Endothelial cell of umbilical vein (primary cell): Measurements from ENCODE around the gene MORN5. TPM values are rescaled to one million over a fixed set of nuclear protein-coding genes. Genes with fewer than 3 reads are reported as not detected.

Experiments used
- BruUV-seq: library from RNA; stranded (reverse); fragments of 400-500 nt; replicated peaks from 2 replicates; lab custom pipeline; 2021; lab: Mats Ljungman, UMichigan
- CTCF ChIA-PET: fragments of 300-600, 350-600 bp; sonication (Branson Sonifier 250); formaldehyde crosslinking; loops from one replicate; lab custom pipeline; 2021; ENCODE audit warnings: antibody characterized with exemption, inconsistent platforms; lab: Charles Lee
- POLR2A ChIA-PET: fragments of 300-600, 350-600 bp; sonication (Branson Sonifier 250); formaldehyde crosslinking; loops from one replicate; lab custom pipeline; 2021; ENCODE audit warnings: antibody characterized with exemption, inconsistent platforms; lab: Charles Lee
- DNase-seq: peaks from one replicate; pipeline ENCODE4 v3.0.0-alpha.2; 2011; ENCODE audit warnings: low read depth, low spot score
- FAIRE-seq: peaks from 2 replicates; lab custom pipeline; 2011; peaks lifted over from hg19 to GRCh38; lab: Jason Lieb, UNC
- H2AFZ ChIP-seq: 2 replicates; pipeline ENCODE4 v1.6.0; 2012; ENCODE audit warnings: low read depth, low read length, control low read depth, inconsistent platforms
- H3K27ac ChIP-seq: 2 replicates; pipeline ENCODE4 v1.5.1; 2011; ENCODE audit warnings: low read depth, mild to moderate bottlenecking, control low read depth, low read length, moderate library complexity; ENCODE audit not compliant: insufficient read depth
- H3K27me3 ChIP-seq, 2 experiments: 2 replicates each; pipeline versions ENCODE4 v1.6.0 to v1.6.1; 2011; ENCODE audit warnings: low read length in 2 of 2, mixed read lengths in 1 of 2; ENCODE audit not compliant: control insufficient read depth in 2 of 2, insufficient read depth in 2 of 2
- H3K36me3 ChIP-seq, 2 experiments: 2 replicates in 1 of 2; 3 replicates in 1 of 2; pipeline ENCODE4 v1.5.1; 2011; ENCODE audit warnings: low read length in 2 of 2, mild to moderate bottlenecking in 1 of 2, moderate library complexity in 1 of 2; ENCODE audit not compliant: control insufficient read depth in 2 of 2, insufficient read depth in 2 of 2; ENCODE audit errors: extremely low read depth in 1 of 2
- H3K4me1 ChIP-seq: 3 replicates; pipeline ENCODE4 v1.5.1; 2011; ENCODE audit warnings: mild to moderate bottlenecking, low read length; ENCODE audit not compliant: control insufficient read depth, insufficient read depth; ENCODE audit errors: extremely low read depth
- H3K4me2 ChIP-seq: 2 replicates; pipeline ENCODE4 v1.6.1; 2011; ENCODE audit warnings: low read length, control low read depth, mixed read lengths; ENCODE audit not compliant: insufficient read depth
- H3K4me3 ChIP-seq, 3 experiments: fragments of 200-600 bp in 1 of 3; sonication (generic), shearing (Covaris generic) in 1 of 3; replicated peaks in 1 of 3; 2 replicates each; pipeline ENCODE4 v1.5.1; 2011 to 2016; ENCODE audit warnings: control low read depth in 3 of 3, low read length in 3 of 3, mild to moderate bottlenecking in 2 of 3, inconsistent platforms in 1 of 3, low read depth in 1 of 3, moderate library complexity in 1 of 3; ENCODE audit not compliant: insufficient read depth in 1 of 3
- H3K79me2 ChIP-seq: 2 replicates; pipeline ENCODE4 v1.6.0; 2012; ENCODE audit warnings: low read length, inconsistent platforms; ENCODE audit not compliant: control insufficient read depth, insufficient read depth
- H3K9ac ChIP-seq: replicated peaks from 2 replicates; pipeline ENCODE3; 2011; ENCODE audit warnings: low read length, control low read depth; ENCODE audit not compliant: insufficient read depth; ENCODE audit errors: extremely low read depth
- H3K9me1 ChIP-seq: replicated peaks from 3 replicates; pipeline ENCODE4 v1.6.0; 2011; ENCODE audit warnings: mild to moderate bottlenecking, low read length; ENCODE audit not compliant: control insufficient read depth, insufficient read depth; ENCODE audit errors: extremely low read depth
- H3K9me3 ChIP-seq: replicated peaks from 2 replicates; pipeline ENCODE4 v1.5.1; 2012; ENCODE audit warnings: low read length, inconsistent platforms; ENCODE audit not compliant: control insufficient read depth, insufficient read depth
- H4K20me1 ChIP-seq: replicated peaks from 2 replicates; pipeline ENCODE3; 2011; ENCODE audit warnings: mild to moderate bottlenecking, low read length; ENCODE audit not compliant: control insufficient read depth, insufficient read depth; ENCODE audit errors: extremely low read depth
- EZH2 ChIP-seq: IDR thresholded peaks from 2 replicates; pipeline ENCODE4 v1.6.1; 2012; ENCODE audit warnings: borderline replicate concordance, low read depth, mild to moderate bottlenecking, moderate library complexity, low read length, inconsistent platforms; ENCODE audit not compliant: severe bottlenecking
- GATA2 ChIP-seq: IDR thresholded peaks from 2 replicates; pipeline ENCODE4 v1.7.0; 2011; ENCODE audit warnings: low read depth, mild to moderate bottlenecking, moderate library complexity, mixed read lengths, low read length; ENCODE audit not compliant: insufficient read length, insufficient read depth
- POLR2A ChIP-seq: IDR thresholded peaks from 2 replicates; pipeline ENCODE4 v1.6.1; 2012; ENCODE audit warnings: low read depth, mild to moderate bottlenecking, control low read depth, low read length
- POLR2AphosphoS5 ChIP-seq: IDR thresholded peaks from 2 replicates; pipeline ENCODE4 v1.6.1; 2012; ENCODE audit warnings: low read depth, mild to moderate bottlenecking, control low read depth, low read length, moderate library complexity; ENCODE audit not compliant: insufficient read depth
- dilution Hi-C: fragments of 300-500 bp; cut with MboI; formaldehyde crosslinking; loops from one replicate; pipeline ENCODE4 v1.15.0; 2019; ENCODE audit warnings: low sequenced_read_pairs; ENCODE audit not compliant: extremely low pct_ligation_motif_present
- intact Hi-C: fragments of 100-400 bp; cut with micrococcal nuclease; formaldehyde crosslinking; loops from one replicate; pipeline ENCODE4 v1.10.0; 2022
- polyA plus RNA-seq, 4 experiments: library from polyadenylated mRNA; depleted of rRNA in 3 of 4; stranded (reverse) in 3 of 4; unstranded in 1 of 4; fragments of >200 nt; gene quantifications; 2 replicates each; pipeline versions ENCODE4 v1.2.1 to v1.2.3, GENCODE V29; 2011 to 2012; ENCODE audit warnings: missing spikeins in 1 of 4
- total RNA-seq: library from RNA; stranded (reverse); gene quantifications from 2 replicates; pipeline ENCODE4 v1.2.3, GENCODE V29; 2021

MORN5 gene
- total and polyA plus RNA-seq, 2 donors (not counting 3 experiments of a cell fraction or from before 2014, with no cell fraction given): not detected

DNA sequence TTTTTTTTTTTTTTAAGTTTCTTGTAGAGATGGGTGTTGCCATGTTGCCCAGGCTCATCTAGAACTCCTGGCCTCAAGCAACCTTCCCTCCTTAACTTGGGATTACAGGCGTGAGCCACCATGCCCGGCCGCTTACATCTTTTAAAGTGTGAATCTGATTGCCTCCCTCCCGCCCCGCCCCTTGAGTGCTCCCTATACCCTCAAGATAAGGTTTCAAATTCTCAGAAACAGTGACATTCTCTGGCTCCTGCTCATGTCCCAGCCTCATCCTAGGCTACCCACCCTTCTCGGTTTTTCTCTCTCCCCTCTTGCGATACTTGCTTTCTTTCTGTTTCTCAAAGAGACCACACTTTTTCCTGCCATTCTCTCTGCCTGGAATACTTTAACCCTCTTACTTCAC lies 12.4 kb downstream of the MORN5 start:
- Histone ChIP-seq H3K27ac (no peak overlapping the region), H3K9me1 (no peaks in the 10 kb centered on the region), H4K20me1 (no peaks in the 10 kb centered on the region), H3K27me3 (peaks cover 18 to 25% of the 10 kb centered on the region in 2 experiments), H3K4me2 (no peak overlapping the region), H3K4me3 (no peak overlapping the region), H3K36me3 (no peaks in the 10 kb centered on the region), H3K4me1 (peaks cover 18% of the 10 kb centered on the region), H3K9me3 (no peaks in the 10 kb centered on the region), H3K79me2 (no peaks in the 10 kb centered on the region), H3K9ac (no peak overlapping the region), H2AFZ (no peak overlapping the region)
- CTCF ChIA-PET: interaction anchor here (1.2 to 1.5 kb wide), 4 partner anchors 10 to 178 kb away, joined by 3 to 6 read pairs (median 4); partner anchors contain the start of gene MORN5
- intact Hi-C loops: no loop called here
- DNase-seq: no peak
- dilution Hi-C loops: no loop called here
- no peak for FAIRE-seq
- POLR2A ChIA-PET: no interaction called here
- no peak for TF ChIP-seq POLR2AphosphoS5
- no peak for TF ChIP-seq GATA2
- no peak for TF ChIP-seq POLR2A
- TF ChIP-seq EZH2: no peak
- BruUV-seq: no TSS peak

DNA sequence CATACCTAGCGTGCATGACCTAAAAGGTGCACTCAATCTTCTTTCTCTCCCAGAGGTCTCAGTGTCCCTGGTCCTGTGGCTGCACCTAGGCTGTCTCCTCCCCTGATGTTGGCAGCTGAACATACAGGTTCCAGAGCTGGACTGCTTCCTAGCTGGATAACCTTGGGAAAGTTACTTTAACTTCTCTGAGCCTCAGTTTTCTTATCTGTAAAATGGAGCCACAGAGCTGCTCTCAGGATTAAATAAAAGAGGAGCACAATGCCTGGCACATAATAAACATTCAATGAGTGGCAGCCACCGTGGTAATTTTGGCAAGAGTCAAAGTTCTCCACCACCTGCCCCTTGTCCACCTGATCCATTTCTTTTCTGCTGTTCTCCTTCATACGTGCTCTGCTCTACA lies 14.0 kb downstream of the MORN5 start:
- no peak for TF ChIP-seq GATA2
- intact Hi-C loops: no loop called here
- dilution Hi-C loops: no loop called here
- ChIA-PET POLR2A (no interaction called here), CTCF (interaction anchor here (0.6 to 1.3 kb wide), 3 partner anchors 11 to 55 kb away, joined by 4 to 5 read pairs (median 4); partner anchors contain the start of gene LHX6)
- Histone ChIP-seq H2AFZ (no peak overlapping the region), H3K4me3 (no peak overlapping the region), H3K9ac (no peak overlapping the region), H3K27ac (no peak overlapping the region), H3K79me2 (no peaks in the 10 kb centered on the region), H3K4me1 (peaks cover 6% of the 10 kb centered on the region), H3K9me3 (no peaks in the 10 kb centered on the region), H4K20me1 (no peaks in the 10 kb centered on the region), H3K27me3 (peaks cover 22 to 28% of the 10 kb centered on the region in 2 experiments), H3K9me1 (no peaks in the 10 kb centered on the region), H3K36me3 (no peaks in the 10 kb centered on the region), H3K4me2 (no peak overlapping the region)
- no peak for FAIRE-seq
- no TSS peak for BruUV-seq
- no peak for DNase-seq
